GM18508 (cell line): ENCODE measurements around the gene BCAS1.

Experiments
- ATAC-seq: cut with Tn5 transposase; IDR thresholded peaks from one replicate; pipeline ENCODE4 v1.9.1; 2021; ENCODE audit warnings: moderate number of reproducible peaks; ENCODE audit not compliant: insufficient read depth, unreplicated experiment

BCAS1 gene

DNA sequence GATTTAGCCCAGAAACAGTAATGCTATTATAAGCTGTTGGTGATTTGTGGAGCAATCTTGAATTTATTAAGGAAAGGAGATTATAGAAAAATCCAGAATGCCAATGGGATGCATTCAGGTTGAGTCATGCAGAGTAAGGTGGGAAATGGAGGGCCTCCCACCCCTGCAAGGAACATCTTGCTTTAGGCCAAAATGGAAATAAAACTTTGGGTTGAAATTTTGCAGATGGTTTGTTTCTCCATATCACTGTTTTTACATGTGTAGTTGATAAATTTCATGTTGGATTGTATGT is 152.4 kb downstream of the BCAS1 start:
- ATAC-seq = no peak

GRCh38 chr20:53917145-53918019 is 153.0 kb downstream of the BCAS1 start:
- no peak for ATAC-seq

GRCh38 chr20:53916173-53916512 is 154.3 kb downstream of the BCAS1 start:
- ATAC-seq = no peak

GRCh38 chr20:53915446-53916172 is 154.8 kb downstream of the BCAS1 start:
- ATAC-seq = peak; percentile 36

- no peak for ATAC-seq
These were observed 155.5 kb downstream of the BCAS1 start for GRCh38 chr20:53914781-53915445.

- ATAC-seq = no peak
These were observed 156.2 kb downstream of the BCAS1 start for GRCh38 chr20:53914091-53914780.

- ATAC-seq = no peak
These were observed 159.1 kb downstream of the BCAS1 start for GRCh38 chr20:53911301-53911700.

DNA sequence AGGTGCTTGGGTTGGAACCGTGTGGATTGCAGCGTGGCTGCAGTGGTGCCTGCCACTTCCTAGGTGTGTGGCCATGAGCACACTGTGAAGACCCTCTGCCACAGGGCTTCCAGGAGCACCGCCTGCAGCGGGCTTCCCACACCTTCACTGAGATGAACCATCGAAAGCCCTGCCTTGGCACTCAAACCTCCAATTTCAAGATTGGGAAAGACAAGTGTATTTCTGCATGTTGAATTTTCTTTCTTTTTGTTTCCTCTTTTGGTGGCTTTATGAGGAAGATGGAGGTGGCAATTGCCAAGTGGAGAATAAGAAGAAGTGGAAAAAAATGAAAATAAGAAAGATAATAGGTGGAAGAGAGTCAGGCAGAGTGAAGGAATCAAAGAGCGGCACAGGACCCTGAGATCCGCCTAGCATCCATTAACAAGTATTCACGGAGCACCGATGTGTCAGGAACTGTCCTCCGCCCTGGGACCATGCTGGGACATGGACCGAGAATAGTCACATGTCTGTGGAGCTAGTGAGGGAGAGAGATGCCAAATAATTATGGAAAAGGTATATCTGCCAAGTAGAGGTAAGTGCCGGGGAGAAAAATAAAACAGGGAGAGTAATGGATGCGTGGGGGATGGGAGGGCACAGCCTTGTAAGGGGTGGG is 159.9 kb downstream of the BCAS1 start:
- ATAC-seq = no peak

DNA sequence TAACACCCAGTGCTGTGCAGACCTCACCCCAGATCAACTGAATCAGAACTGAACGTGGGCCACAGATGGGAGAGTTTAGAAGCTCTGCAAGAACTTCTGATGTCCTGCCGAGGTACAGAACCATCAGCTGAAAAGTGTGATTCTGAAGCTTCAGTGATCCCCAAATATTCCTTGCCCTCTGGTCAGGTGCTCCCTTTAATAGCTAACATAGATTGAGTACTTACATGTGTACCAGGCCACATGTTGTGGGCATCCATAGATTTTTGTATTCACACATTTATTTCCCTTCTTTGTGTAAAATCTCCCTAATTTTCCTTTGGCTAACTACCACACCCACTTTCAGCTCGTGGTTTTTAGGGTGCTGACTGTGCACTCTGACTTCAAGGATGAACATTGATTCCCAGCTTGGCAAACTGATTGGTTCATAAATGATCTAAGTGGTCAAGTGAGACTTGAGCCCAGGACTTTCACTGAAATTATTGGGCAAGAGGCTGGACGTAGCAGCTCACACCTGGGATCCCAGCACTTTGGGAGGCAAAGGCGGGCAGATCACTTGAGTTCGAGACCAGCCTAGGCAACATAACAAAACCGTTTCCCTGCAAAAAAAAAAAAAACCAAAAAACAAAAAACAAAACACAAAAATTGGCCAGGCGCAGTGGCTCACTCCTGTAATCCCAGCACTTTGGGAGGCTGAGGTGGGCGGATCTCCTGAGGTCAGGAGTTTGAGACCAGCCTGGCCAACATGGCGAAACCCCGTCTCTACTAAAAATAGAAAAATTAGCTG is 162.2 kb downstream of the BCAS1 start:
- no peak for ATAC-seq

DNA sequence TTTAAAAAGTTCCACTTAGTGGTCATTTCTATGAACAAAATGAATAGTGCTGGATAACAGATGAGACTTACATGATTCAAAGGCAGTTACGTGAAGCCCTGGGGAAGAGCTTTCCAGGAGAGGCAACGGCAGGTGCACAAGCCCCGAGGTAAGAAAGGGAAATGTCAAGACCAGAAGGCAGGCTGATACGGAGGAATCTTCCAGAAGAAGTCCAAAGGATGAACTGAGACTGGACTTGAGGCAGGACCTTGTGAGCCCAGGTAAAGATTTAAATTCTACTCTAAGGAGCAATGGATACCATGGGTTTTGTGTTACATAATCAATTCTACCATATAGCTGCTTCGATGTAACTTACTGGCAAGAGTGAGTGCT is 164.6 kb downstream of the BCAS1 start:
- ATAC-seq = no peak

DNA sequence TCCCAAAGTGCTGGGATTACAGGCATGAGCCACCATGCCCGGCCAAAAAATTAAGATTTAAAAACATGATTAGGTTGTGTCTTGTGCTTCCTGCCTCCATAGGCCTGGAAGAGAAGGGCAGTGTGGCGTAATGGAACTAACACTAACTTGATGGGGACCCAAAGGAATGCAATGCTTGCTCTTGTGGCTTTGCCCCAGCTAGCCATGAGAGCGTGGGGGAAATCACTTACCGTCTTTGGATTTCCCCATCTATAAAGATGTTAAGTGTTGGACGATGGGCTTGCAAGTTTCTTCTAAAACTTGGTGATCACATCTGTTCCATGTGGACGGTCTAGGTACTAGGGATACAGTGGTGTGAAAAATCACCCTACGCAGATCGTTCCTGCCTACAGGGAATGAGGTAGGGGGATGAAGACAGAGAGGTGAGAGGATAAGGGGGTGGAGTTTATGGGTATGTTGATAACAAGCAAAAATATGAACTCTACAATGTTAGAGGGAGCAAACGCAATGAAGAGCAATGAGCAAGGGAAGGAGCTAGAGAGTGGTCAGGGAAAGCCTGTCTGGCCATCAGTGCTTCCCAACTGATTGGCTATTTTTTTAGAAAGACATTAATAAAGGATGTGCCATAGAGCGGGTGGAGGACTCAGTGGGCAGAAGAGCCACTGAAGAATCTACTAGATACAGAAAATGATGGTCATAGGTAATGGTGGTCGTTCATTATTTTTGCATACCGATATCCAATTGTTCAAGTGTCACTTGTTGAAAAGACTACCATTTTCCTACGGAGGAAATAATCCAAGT is 165.2 kb downstream of the BCAS1 start:
- no peak for ATAC-seq

DNA sequence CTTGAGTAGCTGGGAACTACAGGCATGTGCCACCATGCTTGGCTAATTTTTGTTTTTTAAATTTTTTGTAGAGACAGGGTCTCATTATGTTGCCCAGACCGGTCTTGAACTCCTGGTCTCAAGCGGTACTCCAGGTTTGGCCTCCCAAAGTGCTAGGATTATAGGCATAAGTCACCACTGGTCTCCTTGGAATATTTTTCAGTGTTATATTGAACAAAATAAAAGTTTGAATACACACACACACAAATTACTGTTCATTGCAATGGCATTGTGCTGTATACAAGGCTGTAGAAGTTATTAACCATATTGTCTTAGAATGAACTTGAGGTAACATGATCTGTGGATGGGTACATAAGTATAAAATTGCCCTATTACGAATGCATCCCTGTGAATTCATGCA is 166.1 kb downstream of the BCAS1 start:
- ATAC-seq = no peak

DNA sequence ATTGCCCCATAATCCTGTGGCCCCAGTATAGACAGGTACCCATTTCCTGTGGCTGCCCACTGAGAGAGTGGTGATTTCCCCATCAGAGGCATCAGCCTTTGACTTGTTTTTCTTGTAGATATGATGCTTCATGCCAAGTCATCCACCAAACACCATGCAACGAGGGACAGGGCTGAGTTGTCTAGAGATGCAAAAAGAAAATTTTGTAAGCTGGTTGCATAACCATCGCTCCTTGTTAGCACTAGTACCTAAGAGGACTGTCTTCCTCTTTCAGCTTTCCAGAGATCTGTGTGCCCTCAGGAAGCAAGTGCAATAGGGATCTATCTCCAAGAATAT is 166.8 kb downstream of the BCAS1 start:
- no peak for ATAC-seq

DNA sequence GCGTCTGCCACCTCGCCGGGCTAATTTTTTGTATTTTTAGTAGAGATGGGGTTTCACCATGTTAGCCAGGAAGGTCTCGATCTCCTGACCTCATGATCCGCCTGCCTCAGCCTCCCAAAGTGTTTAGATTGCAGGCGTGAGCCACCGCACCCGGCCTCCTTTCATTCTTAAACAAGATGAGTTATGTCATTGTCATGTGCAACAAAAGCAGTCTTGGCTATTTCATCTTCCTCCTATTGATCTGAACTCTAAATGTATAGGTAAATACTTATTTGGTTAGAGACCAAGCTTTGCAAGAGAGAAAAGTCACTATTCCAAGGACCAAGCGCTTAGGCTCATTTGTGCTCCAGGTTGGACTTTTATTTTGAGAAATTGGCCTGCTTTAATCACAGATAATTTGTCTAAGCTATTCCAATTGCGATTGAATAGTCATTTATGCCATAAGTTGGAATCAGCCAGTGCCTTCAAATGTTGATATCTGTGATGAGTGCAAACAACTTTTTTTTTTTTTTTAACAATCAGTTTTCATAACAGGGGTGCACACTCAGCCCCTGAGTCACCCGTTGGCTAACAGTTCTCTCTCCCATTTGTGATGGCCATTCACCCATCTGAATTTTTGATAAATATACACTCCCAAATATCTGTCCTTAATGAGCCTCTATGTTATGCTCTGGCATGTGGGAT is 167.3 kb downstream of the BCAS1 start:
- ATAC-seq = no peak

- ATAC-seq = no peak
These were observed 168.8 kb downstream of the BCAS1 start for GRCh38 chr20:53901497-53902096.

- ATAC-seq = no peak
These were observed 169.3 kb downstream of the BCAS1 start for GRCh38 chr20:53901064-53901463.

DNA sequence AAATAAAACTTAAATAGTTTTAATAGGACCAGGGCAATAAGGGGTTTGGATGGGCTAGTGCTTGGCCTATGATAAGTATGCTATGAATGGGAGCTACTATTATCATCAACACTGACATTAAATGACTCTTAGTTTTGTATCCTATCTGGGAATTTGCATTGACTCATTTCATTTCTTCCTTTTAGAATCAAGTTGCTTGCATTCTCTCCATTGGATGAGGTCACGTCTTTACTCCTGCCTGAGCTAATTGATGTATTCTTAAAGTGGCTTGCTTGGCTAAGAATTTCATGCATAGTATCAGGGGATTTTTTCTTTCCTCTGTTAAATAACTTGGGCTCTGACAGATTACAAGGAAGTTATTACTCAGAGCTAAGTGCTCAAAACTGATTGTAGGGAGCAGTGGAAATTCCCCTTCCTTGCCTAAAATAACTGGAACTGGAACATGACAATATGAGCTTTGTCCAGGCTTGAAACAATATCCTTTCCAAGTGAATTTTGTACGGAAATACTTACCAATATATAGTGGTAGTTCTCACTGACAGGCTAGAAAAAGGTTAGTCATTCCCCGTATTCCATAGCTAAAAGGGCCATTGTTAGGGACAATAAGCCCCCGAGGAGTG is 169.9 kb downstream of the BCAS1 start:
- no peak for ATAC-seq
